ENCODE results near the gene HMG20B.

GRCh38 chr19:3627351-3627723 is 54.6 kb downstream of the HMG20B start:
- no peak for TF ChIP-seq POLR2A (IDR thresholded peaks at IDR 0.05; ENCODE audit: low read depth, low read length)
- no peak for TF ChIP-seq TAF1 (IDR thresholded peaks at IDR 0.05; ENCODE audit: borderline replicate concordance, low read depth, low read length)
